ENCODE data around the gene PNMA8A.

PNMA8A gene

DNA sequence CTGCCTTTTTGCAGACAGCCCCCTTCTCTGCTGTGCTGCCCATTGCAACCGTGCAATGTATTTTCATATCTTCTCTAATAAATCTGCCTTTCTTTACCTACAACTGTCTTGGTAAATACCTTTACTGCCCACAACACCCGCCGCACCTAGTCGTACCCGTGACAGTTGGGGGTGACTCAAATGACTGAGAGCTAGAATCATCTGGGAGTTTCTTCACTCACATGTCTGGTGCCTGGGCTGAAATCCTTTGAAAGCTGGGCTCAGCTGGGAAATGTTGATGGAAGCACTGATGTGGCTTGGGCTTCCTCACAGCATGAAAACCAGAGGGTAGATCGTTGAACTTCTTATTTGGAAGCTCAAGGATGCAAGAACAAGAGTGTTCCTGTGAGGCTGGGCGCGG lies 2.8 kb upstream of the PNMA8A start:
- Histone ChIP-seq H3K9me3 (ENCODE audit: low read length) (no peaks in the 10 kb centered on the region), H3K9me2 (ENCODE audit: low read depth, low read length) (no peaks in the 10 kb centered on the region), H3K9ac (ENCODE audit: low read length) (no peak overlapping the region), H3K4me2 (ENCODE audit: low read length) (no peak overlapping the region), H3K79me2 (ENCODE audit: insufficient read depth, low read length) (no peaks in the 10 kb centered on the region), H3K27ac (ENCODE audit: low read depth, low read length, poor library complexity, severe bottlenecking) (no peak overlapping the region), H4K20me1 (ENCODE audit: insufficient read depth, low read length) (no peaks in the 10 kb centered on the region), H2AFZ (ENCODE audit: low read length) (no peak overlapping the region), H3K27me3 (ENCODE audit: insufficient read depth, low read length) (peaks cover 11% of the 10 kb centered on the region; the same call in 1 of the 2 replicates), H3F3A (ENCODE audit: insufficient read depth, low read length) (no peaks in the 10 kb centered on the region), H3K4me1 (ENCODE audit: insufficient read depth, low read length, severe bottlenecking) (no peaks in the 10 kb centered on the region), H3K4me3 (ENCODE audit: low read depth, low read length, poor library complexity, severe bottlenecking) (no peak overlapping the region), H3K36me3 (ENCODE audit: insufficient read depth, low read length) (no peaks in the 10 kb centered on the region)
- no peak for TF ChIP-seq EZH2 (IDR thresholded peaks at IDR 0.05; ENCODE audit: borderline replicate concordance, low read length)
- TF ChIP-seq, protein P1, sequence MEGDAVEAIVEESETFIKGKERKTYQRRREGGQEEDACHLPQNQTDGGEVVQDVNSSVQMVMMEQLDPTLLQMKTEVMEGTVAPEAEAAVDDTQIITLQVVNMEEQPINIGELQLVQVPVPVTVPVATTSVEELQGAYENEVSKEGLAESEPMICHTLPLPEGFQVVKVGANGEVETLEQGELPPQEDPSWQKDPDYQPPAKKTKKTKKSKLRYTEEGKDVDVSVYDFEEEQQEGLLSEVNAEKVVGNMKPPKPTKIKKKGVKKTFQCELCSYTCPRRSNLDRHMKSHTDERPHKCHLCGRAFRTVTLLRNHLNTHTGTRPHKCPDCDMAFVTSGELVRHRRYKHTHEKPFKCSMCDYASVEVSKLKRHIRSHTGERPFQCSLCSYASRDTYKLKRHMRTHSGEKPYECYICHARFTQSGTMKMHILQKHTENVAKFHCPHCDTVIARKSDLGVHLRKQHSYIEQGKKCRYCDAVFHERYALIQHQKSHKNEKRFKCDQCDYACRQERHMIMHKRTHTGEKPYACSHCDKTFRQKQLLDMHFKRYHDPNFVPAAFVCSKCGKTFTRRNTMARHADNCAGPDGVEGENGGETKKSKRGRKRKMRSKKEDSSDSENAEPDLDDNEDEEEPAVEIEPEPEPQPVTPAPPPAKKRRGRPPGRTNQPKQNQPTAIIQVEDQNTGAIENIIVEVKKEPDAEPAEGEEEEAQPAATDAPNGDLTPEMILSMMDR (IDR thresholded peaks at IDR 0.05; ENCODE audit: low read length) = no peak

DNA sequence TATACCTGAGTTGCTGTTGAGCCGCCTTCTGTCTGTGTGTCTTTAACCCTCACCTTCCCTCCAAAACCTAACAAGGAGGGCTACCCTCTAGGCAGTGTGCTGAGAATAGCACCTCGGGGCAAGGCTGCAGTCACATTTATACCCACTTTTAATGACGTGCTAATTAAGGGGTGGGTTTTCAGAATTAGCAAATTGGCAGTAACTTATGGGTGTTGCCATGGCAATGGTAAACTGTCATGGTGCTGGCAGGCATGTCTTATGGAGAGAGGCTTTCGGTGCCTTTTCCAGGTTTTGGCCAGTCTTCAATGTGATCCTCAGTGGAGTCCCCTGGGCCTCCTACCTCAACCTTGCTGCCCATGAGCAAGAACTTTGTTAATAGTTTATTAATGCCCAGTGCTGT lies 1.2 kb upstream of the PNMA8A start:
- no peaks in the 10 kb centered on the region for H3K9me3 ChIP-seq (ENCODE audit: low read length)
- no peak for TF ChIP-seq EZH2 (IDR thresholded peaks at IDR 0.05; ENCODE audit: borderline replicate concordance, low read length)
- TF ChIP-seq, protein P1 (IDR thresholded peaks at IDR 0.05; ENCODE audit: low read length) = no peak
- H4K20me1 ChIP-seq (ENCODE audit: insufficient read depth, low read length) = no peaks in the 10 kb centered on the region
- H3K79me2 ChIP-seq (ENCODE audit: insufficient read depth, low read length) = no peaks in the 10 kb centered on the region
- H3F3A ChIP-seq (ENCODE audit: insufficient read depth, low read length) = no peaks in the 10 kb centered on the region
- no peak overlapping the region for H2AFZ ChIP-seq (ENCODE audit: low read length)
- peaks cover 15% of the 10 kb centered on the region; the same call in 1 of the 2 replicates for H3K27me3 ChIP-seq (ENCODE audit: insufficient read depth, low read length)
- H3K9ac ChIP-seq (ENCODE audit: low read length) = no peak overlapping the region
- H3K4me2 ChIP-seq (ENCODE audit: low read length) = no peak overlapping the region
- H3K27ac ChIP-seq (ENCODE audit: low read depth, low read length, poor library complexity, severe bottlenecking) = no peak overlapping the region
- H3K36me3 ChIP-seq (ENCODE audit: insufficient read depth, low read length) = no peaks in the 10 kb centered on the region
- no peak overlapping the region for H3K4me3 ChIP-seq (ENCODE audit: low read depth, low read length, poor library complexity, severe bottlenecking)
- H3K4me1 ChIP-seq (ENCODE audit: insufficient read depth, low read length, severe bottlenecking) = no peaks in the 10 kb centered on the region
- H3K9me2 ChIP-seq (ENCODE audit: low read depth, low read length) = no peaks in the 10 kb centered on the region

DNA sequence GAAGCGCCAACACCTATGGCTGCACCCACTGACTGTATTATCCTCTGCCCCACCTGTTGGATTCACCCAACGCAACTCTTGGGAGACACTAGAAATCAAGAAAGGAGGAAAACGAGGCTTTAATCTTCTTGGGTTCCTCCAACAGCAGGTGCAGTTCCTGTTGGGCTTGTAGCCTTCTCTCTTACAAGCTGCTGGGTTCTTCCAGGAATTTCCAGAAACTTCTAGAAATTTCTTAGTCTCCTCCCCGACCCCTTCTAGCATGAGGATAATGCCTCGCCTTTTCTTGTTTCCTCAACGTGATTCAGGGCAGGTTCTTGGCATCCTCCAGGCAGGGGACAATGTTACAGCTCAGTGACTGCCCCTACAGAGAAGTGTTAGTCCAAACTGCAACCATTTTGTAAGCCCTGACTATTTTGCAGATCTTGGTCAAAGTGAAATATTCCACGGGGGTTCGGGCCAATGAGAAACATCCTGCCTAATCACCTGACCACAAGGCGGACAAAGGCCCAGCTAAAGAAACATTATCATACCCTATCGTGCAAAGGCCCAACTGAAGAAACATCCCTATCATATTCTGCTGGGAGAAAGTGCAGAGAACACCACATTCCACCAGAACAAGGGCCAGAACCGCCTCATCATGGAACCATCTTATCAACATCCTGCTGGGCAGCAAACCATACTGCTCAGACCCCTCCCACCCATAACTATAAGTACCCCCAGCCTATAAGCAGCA lies 614 bp upstream of the PNMA8A start:
- H3K9me3 ChIP-seq (ENCODE audit: low read length) = no peaks in the 10 kb centered on the region
- no peak overlapping the region for H3K4me2 ChIP-seq (ENCODE audit: low read length)
- TF ChIP-seq EZH2 (IDR thresholded peaks at IDR 0.05; ENCODE audit: borderline replicate concordance, low read length) = no peak
- TF ChIP-seq, protein P1 (IDR thresholded peaks at IDR 0.05; ENCODE audit: low read length) = no peak
- no peak overlapping the region for H3K27ac ChIP-seq (ENCODE audit: low read depth, low read length, poor library complexity, severe bottlenecking)
- no peaks in the 10 kb centered on the region for H3K36me3 ChIP-seq (ENCODE audit: insufficient read depth, low read length)
- no peak overlapping the region for H3K4me3 ChIP-seq (ENCODE audit: low read depth, low read length, poor library complexity, severe bottlenecking)
- no peak overlapping the region for H3K9ac ChIP-seq (ENCODE audit: low read length)
- no peaks in the 10 kb centered on the region for H4K20me1 ChIP-seq (ENCODE audit: insufficient read depth, low read length)
- no peaks in the 10 kb centered on the region for H3K4me1 ChIP-seq (ENCODE audit: insufficient read depth, low read length, severe bottlenecking)
- H3K27me3 ChIP-seq (ENCODE audit: insufficient read depth, low read length) = peaks cover 21% of the 10 kb centered on the region; the same call in 1 of the 2 replicates
- H3F3A ChIP-seq (ENCODE audit: insufficient read depth, low read length) = no peaks in the 10 kb centered on the region
- no peaks in the 10 kb centered on the region for H3K79me2 ChIP-seq (ENCODE audit: insufficient read depth, low read length)
- no peaks in the 10 kb centered on the region for H3K9me2 ChIP-seq (ENCODE audit: low read depth, low read length)
- no peak overlapping the region for H2AFZ ChIP-seq (ENCODE audit: low read length)
